Kidney glomerular epithelial cell (primary cell): ENCODE results near the gene RAPGEF5.
A peak's percentile ranks its signal among the peaks of the same experiment; 100 is the strongest.

Experiments
- DNase-seq: peaks from one replicate; lab custom pipeline; 2025; lab: John Stamatoyannopoulos, UW

Gene RAPGEF5

GRCh38 chr7:22151901-22152300, 205.1 kb downstream of the RAPGEF5 start:
- DNase-seq: no peak

DNA sequence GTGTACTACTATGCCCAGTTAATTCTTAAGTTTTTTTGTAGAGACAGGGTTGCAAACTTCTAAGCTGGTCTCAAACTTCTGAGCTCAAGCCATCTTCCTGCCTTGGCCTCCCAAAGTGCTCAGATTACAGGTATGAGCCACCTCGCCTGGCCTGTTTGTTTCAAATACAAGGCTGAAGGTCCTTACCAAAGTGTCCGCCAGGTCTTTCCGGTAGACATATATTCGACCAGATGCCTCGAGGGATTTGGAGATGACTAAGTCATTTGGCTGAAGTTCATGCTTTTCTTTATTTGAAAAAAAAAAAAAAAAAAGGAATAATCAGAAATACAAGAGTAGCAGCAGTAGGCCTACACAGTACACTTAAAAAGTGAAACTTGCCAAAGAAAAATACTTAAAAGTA, 206.7 kb downstream of the RAPGEF5 start:
- no peak for DNase-seq

- DNase-seq: no peak
Measured at GRCh38 chr7:22147868-22148267, 209.1 kb downstream of the RAPGEF5 start.

DNA sequence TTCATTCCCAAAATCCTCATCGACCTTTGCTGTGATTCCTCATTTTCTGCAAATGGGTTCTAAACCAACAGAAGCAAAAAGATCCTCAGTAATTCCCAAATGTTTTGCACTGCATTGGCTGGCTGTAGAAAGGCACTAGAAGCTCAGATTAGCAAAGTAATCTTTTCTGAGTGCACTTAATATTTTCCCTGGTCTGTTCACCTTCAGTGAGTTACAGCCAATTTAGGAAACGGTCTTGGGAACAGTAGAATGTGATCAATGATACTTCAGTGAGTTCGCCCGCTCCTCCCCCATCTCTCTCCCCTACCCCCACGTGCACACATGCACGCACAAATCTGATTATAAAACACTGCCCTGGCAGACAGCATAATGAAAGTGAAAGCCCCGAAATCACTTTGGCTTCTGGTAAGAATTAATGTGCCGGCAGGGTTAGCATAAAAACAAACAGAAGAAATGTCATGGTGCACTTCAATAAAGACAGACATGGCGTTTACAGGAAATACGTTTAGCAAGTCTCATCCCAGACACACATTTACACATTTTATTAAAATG, 209.9 kb downstream of the RAPGEF5 start:
- DNase-seq: peak; percentile 9

- no peak for DNase-seq
Measured at GRCh38 chr7:22144950-22145349, 212.0 kb downstream of the RAPGEF5 start.

GRCh38 chr7:22143491-22143890, 213.5 kb downstream of the RAPGEF5 start:
- DNase-seq: peak; percentile 21

GRCh38 chr7:22142572-22142971, 214.4 kb downstream of the RAPGEF5 start:
- DNase-seq: no peak

GRCh38 chr7:22141355-22141754, 215.6 kb downstream of the RAPGEF5 start:
- DNase-seq: no peak

GRCh38 chr7:22140578-22140977, 216.4 kb downstream of the RAPGEF5 start:
- DNase-seq: peak; percentile 65

DNA sequence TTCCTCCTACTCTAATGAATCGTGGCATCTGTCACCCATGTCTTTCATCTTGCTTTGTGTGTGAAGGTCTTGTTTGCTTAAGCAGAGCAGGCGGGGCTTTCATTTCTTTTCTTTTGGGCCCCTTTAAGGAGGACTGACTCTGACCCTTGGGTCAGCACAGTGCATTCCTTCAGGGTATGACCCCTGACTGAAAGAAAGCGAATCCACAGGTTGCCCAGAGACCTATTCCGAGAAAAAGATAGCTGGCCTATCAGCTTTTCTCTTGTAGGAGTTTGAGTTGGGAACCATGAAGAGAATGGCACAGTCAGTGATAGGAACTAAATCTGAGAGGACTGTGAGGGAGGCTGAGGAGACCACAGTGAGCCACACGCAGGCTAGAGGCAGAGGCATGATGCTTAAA, 218.1 kb downstream of the RAPGEF5 start:
- DNase-seq: no peak

GRCh38 chr7:22138106-22138505, 218.8 kb downstream of the RAPGEF5 start:
- no peak for DNase-seq

GRCh38 chr7:22137466-22137865, 219.5 kb downstream of the RAPGEF5 start:
- no peak for DNase-seq

- DNase-seq: peak; percentile 25
Measured at GRCh38 chr7:22137026-22137425, 219.9 kb downstream of the RAPGEF5 start.

DNA sequence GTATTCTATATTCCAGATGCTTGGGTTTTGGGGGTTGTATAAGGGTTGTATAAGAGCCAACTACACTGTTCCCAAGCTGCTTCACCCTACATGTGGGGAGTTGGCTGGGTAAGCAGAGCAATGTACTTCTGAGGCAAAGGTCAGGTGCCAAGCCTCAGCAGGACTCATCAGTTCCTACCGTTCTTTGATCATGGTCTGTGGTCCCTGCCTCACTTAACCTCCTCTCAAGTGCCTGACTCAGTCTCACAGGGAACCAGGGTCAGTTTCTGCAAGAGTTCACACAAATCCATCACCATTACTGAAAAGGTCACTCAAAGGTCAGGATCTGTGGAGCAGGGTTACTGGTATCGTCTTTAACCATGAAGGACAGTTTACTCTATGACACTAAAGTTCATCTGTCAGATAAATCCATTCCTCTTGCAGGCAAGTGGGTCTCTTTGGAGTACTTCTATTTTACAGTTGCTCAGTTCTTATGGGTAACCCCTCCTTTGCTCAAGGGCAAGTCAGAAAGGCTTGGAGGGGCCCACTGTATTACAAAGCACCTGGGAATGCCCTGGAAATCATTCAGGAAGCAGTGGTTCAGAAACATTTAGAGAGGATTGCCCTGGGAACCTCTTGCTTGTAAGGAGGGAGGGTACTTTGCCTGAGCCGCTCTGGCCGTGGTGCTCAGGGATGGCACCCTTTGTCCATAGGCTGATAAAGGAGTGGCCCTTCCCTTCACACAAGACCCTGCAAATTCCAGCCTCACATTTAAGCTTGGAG, 227.0 kb downstream of the RAPGEF5 start:
- DNase-seq: no peak

DNA sequence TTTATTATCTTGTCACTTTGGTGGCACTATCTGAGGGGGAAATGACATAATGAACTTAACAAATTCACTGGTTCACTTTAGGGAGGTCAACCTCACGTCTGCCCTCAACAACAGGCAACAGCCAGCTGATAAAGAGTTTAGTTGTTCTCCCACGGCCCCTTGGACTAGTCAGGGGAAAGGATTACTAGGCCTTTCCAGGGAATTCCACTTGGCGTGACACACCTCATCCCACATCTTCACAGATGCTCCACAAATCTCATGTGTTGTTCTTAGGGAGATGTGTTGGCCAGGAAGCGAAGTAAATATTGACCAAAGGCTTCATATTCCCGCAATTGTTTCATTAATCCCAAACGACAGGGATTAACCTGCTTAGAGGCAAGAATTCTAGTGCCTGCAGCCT, 227.8 kb downstream of the RAPGEF5 start:
- DNase-seq: no peak

- no peak for DNase-seq
Measured at GRCh38 chr7:22128528-22128920, 228.4 kb downstream of the RAPGEF5 start.

DNA sequence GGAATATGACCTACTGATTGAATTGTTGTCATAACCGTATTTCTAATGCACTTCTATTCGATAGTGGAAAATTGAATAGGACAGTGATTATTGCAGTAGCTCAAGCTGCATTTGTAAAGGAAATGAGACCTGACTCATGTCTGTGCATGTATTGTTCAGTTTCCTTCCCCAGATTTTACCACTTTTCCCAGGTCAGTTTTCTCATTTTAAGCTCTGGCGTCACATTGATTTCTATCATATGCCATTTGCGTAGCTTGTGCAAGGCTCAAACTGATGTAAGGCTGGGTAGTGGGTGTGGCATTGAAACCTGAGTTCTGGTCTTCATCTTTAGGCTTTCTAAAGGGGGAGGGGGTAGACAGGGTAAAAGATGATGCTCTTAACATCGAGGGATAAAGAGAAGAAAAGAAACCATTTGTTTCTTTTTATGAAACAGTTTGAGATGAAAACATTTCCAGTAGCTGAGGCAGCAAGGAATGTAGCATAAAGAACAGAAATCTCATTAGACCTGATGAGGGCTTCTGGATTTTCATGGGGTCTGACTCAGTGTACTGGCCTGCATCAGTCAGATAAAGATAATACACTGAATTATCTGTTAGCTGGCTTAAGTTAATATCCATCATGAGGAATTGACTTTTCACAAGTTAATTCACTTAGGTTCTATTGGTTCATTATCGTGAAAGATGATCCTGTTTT, 229.0 kb downstream of the RAPGEF5 start:
- DNase-seq: no peak

- no peak for DNase-seq
Measured at GRCh38 chr7:22125436-22125835, 231.5 kb downstream of the RAPGEF5 start.

- no peak for DNase-seq
Measured at GRCh38 chr7:22124941-22125340, 232.0 kb downstream of the RAPGEF5 start.

- DNase-seq: no peak
Measured at GRCh38 chr7:22123139-22123538, 233.8 kb downstream of the RAPGEF5 start.

DNA sequence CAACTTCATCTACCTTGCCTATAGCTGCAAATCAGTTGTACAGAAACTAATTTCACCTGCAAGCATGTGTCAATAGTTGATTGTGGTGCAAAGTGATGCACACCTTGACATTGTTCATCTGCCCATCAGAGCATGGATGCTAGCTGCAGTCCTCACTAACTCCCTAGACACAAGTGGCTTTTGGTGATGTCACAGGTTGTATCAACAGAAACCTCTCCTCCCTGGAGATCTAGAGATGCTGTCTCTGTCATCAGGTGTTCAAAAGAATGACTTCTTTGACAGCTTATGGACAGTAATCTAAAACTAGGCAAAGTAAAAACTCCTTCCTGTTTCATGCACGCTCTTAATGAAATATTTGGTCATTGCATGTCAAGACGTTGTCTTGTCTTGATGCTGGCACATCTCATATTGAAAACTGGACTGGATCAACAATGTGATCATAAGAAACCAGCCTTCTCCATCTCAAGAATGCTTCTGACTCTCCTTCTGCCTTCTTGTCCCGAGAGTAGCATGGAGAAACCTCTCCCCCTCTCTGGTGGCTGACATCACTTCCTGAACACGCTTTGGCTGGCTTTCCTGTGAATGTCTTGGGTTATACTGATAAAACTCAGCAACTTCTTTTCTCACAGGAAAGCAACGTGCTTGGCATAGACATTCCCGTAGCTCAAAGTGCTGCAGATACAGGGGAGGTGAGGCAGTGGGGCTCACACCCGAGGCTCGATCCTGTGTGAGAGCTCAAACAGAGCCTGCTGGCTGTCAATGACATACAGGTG, 235.1 kb downstream of the RAPGEF5 start:
- no peak for DNase-seq

- no peak for DNase-seq
Measured at GRCh38 chr7:22120391-22121053, 236.4 kb downstream of the RAPGEF5 start.
